DMS153 treated with DMSO at 0.1 percent for 48 hours (cell line): ENCODE measurements around the gene TBC1D25.

ENCODE experiments used
- DNase-seq: peaks from one replicate; lab custom pipeline; 2025; ENCODE audit not compliant: unreplicated experiment; lab: John Stamatoyannopoulos, UW

The TBC1D25 gene, protein sequence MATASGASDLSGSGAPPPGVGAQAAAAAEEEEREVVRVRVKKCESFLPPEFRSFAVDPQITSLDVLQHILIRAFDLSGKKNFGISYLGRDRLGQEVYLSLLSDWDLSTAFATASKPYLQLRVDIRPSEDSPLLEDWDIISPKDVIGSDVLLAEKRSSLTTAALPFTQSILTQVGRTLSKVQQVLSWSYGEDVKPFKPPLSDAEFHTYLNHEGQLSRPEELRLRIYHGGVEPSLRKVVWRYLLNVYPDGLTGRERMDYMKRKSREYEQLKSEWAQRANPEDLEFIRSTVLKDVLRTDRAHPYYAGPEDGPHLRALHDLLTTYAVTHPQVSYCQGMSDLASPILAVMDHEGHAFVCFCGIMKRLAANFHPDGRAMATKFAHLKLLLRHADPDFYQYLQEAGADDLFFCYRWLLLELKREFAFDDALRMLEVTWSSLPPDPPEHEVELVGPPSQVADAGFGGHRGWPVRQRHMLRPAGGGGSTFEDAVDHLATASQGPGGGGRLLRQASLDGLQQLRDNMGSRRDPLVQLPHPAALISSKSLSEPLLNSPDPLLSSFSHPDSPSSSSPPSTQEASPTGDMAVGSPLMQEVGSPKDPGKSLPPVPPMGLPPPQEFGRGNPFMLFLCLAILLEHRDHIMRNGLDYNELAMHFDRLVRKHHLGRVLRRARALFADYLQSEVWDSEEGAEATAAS

GRCh38 chrX:48539345-48540027, at the start of gene TBC1D25:
Gene TBC1D25 (plus strand): TSS chrX:48539714. CDS start chrX:48539798, 84 bp downstream.
- DNase-seq: peak; percentile 82

DNA sequence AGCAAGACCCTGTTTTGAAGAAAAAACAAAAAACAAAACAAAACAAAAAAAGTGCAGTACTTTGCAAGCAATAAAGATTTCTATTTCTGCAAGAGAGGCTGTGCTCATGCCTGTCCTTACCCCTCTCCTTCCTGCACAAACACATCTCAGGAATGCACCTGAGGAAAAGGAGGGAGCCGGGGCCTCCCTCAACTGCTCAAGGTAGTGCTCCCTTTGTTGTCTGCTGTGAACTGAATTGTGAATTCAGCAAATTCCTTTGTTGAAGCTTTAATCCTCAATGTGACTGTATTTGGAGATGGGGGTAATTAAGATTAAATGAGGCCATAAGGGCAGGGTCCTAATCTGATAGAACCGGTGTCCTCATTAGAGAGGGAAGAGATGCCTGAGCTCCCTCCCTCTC, 49.6 kb upstream of the TBC1D25 start:
- DNase-seq: no peak

- no peak for DNase-seq
Measured at GRCh38 chrX:48490661-48491060, 48.9 kb upstream of the TBC1D25 start.

GRCh38 chrX:48491809-48492208, 47.7 kb upstream of the TBC1D25 start:
- no peak for DNase-seq

DNA sequence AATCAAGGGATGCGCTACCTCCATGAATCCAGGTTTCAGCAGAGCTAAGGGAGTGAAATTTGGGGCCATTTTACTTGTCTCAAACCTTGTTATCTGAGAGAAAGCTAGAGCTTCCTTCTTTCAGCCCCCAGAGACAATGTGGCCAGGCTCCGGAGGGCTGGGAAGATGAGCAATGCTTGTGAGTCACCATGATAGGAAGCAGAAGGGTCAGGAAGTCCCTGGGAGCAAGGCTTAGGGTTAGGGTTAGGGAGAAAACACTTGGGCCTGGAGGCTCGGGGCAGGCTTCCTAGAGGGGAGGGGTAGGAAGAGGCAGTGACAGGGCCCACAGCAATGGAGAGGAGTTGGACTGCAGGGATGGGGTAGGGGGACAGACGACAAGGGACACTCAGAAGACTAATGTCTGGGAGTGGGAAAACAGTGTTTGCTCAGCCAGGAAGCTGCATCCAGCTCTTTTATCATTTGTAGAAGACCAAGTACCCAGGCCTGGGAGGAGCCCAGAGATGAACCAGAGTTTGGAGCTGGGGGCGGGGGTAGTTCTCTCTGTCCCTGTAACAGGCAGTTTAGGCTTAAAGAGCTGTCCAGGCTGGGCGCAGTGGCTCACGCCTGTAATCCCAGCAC, 47.1 kb upstream of the TBC1D25 start:
- no peak for DNase-seq

DNA sequence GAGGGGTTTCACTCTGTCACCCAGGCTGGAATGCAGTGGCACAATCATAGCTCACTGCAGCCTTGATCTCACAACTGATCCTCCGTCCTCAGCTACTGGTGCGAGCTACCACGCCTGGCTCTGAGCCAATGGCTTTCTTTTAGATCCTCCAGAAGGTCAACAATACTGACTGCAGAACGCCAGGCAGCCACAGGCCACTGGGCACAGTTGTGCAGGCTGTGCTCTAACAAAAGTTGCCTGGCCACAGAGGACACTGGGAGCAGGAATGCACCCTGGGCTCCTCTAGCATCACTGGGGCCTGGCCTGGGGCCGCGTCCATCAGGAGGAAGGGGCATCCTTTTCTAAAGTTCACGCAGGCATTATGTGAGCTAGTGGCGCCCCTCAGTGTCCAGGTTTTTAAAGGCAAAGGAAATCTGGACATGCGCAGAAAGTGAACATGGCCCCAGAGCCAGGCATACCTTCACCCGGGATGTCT, 45.6 kb upstream of the TBC1D25 start:
- DNase-seq: no peak

DNA sequence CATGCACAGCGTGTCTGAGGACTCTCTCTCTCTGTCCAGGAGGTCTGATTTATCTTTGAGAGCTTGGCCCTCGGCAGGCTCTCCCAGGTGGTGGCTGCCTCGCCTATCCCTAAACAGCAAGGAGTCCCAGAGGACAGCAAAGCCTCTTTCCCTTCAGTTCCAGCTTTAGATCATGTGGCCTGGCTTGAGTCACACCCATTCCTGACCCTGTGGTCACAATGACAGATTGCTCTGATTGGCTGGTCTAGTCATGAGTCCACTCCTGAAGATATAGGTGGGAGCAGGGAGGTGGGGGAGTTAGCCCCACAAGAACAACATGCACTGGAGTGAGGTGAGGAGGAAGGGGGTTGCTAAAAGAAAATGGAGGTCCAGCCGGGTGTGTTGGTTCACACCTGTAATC, 42.9 kb upstream of the TBC1D25 start:
- DNase-seq: no peak

GRCh38 chrX:48497871-48498270, 41.6 kb upstream of the TBC1D25 start:
- DNase-seq: no peak

- no peak for DNase-seq
Measured at GRCh38 chrX:48498374-48498809, 41.1 kb upstream of the TBC1D25 start.

DNA sequence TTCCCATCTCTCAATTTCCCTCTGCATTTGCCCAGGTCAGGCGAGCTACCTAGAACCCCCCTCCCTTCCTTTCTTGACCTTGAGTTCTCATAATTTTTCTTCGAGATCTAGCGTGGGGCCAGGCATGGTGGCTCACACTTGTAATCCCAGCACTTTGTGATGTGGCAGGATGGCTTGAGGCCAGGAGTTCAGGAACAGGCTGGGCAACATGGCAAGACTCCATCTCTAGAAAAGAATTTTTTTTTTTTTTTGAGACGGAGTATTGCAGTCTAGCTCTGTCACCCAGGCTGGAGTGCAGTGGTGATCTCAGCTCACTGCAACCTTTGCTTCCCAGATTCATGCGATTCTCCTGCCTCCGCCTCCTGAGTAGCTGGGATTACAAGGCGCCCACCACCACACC, 35.3 kb upstream of the TBC1D25 start:
- DNase-seq: no peak

GRCh38 chrX:48505481-48505880, 34.0 kb upstream of the TBC1D25 start:
- DNase-seq: no peak

DNA sequence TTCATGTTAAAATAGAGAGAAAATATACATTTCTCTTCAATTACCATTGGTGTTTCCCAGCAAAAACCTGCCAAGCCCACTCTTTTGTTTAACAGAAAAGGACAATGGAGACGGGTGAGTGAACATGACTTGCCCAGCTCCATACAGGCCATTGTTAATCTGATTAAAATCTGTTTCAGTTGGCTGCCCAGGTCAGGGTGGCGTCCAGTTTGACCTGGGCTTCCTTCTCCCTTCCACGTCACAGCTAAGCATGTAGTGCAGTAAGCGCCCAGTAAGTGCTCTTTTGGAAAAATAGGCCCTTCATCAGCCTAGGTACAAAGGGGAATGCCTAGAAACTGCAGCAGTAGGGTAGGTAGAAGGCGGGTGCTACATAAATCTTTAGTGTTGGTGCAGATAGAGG, 32.3 kb upstream of the TBC1D25 start:
- DNase-seq: no peak

- DNase-seq: peak; percentile 0
Measured at GRCh38 chrX:48508400-48509244, 30.9 kb upstream of the TBC1D25 start, which contains the start of gene PORCN. Gene PORCN (plus strand): TSS chrX:48508992. CDS start chrX:48509821, 829 bp downstream.

DNA sequence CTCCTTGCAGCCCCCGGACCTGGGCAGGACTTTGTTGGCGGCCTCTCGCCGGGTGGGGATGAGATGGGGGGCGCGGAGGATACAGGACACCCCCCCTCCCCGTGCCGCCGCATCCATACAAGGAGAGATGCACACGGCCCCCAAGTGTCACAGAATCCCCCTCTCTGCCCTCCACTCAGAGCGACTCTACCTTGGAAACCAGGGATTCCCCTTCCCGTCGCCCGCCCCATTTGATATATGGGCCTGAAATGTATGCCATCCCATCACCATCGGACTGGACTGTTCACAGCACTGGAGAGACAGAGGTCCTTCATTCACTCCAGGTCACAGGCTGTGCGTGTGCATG, 30.3 kb upstream of the TBC1D25 start:
- no peak for DNase-seq

DNA sequence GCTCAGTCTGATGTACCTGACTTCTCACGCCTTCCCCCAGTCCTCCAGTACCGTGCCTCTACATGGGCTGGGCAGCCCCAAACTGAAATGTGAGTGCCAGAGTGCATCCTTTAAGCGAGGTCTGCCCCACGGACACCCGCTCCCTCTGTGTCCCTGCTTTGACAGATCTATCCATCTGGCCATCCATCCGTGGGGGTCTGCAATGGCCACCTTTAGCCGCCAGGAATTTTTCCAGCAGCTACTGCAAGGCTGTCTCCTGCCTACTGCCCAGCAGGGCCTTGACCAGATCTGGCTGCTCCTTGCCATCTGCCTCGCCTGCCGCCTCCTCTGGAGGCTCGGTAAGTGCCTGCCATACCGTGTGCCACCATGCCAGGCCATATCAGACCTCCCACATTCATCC, 29.9 kb upstream of the TBC1D25 start:
- DNase-seq: no peak

DNA sequence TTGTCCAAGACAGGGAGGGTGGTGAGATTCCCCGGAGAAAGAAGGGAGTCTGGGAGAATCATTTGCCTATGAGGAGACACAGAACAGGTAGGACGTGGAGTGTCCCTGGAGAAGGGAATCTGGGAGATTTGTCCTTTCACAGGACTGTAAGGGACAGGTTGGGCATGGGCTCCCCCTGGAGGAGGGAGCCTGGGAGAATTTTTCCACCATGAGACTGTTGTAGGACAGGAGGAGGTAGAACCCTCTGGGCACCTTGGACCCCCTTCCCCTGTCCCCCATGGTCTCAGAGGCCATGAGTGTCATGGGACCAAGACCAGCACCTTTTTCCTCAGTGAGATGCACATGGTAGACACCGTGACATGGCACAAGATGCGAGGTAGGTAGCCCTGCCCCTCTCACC, 28.0 kb upstream of the TBC1D25 start:
- no peak for DNase-seq

DNA sequence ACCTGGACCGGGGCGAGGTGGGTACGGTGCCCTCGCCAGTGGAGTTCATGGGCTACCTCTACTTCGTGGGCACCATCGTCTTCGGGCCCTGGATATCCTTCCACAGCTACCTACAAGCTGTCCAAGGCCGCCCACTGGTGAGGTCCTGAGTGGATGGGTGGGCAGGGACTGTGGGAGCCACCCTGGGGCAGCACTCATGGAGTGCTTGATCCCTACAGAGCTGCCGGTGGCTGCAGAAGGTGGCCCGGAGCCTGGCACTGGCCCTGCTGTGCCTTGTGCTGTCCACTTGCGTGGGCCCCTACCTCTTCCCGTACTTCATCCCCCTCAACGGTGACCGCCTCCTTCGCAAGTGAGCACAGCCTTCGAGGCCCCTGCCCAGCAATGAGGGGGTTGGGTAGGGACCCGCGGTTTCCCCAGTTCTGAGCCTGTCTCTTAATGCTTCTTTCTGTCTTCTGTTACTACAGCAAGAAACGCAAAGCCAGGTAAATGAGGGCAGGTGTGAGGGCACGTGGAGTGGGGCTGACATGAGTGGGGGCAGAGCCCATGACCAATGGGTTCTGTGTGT, 27.1 kb upstream of the TBC1D25 start:
- no peak for DNase-seq

DNA sequence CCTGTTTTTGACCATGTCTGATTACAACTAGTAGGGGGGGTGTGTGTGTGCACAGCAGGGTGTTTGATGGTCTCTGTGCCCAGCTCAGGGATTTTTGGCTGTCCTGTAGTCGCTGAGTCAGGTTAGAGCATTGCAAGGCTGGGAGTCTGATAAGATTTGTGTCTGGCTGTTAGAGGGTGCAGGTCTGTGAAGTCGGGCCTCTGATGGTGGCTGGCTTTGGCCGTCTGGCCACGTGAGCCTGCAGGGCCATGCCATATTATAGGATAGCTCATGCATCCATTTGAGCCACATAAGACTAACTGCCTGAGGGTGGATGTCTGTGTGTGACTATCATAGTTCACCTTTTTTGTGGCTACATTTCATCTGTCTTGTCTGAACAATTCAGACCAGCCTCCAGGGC, 25.8 kb upstream of the TBC1D25 start:
- DNase-seq: no peak

DNA sequence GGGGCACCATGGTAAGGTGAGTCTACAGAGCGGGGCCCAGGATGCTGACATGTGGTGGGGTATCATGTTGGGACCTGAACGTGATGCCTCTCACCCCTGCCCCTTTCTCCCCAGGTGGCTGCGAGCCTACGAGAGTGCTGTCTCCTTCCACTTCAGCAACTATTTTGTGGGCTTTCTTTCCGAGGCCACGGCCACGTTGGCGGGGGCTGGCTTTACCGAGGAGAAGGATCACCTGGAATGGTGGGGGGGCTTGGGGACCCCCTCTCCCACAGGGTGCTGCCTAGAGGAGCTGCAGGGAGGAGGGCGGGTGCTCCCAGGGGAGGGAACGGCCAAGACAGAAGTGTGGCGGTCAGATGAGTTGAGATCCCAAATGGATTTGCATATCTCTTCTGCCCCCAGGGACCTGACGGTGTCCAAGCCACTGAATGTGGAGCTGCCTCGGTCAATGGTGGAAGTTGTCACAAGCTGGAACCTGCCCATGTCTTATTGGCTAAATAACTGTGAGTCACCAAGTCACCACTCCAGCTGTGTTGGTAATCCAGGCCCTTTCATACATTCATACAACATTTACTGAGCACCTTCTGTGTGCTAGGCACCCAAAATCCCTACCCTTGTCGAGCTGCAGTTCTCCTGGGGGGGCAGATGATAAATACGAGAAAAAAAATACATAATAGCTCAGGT, 25.2 kb upstream of the TBC1D25 start:
- no peak for DNase-seq
